Measurements from ENCODE around the gene CALD1.
A peak's percentile ranks its signal among the peaks of the same experiment; 100 is the strongest.

GRCh38 chr7:134750083-134751062 lies 29.1 kb upstream of the CALD1 start:
- peak; percentile 21 to 43 (median 37) for TF ChIP-seq CTCF (IDR thresholded peaks at IDR 0.05)
- no peak for TF ChIP-seq POLR2A (IDR thresholded peaks at IDR 0.05)
- TF ChIP-seq POLR2AphosphoS5 (IDR thresholded peaks at IDR 0.05) = no peak

All from prostate gland (tissue), 2 donors.